ENCODE results near the gene TULP1. TPM values are rescaled to one million over a fixed set of nuclear protein-coding genes. Genes with fewer than 3 reads are reported as not detected.

The TULP1 gene
- total and polyA plus RNA-seq, 4 donors, result 0.89 to 2.0 (median 1.5) TPM

- Histone ChIP-seq H3K4me1 (ENCODE audit: control insufficient read depth, insufficient read depth, low read length) (peaks cover 37% of the 10 kb centered on the region), H3K27ac (ENCODE audit: low read depth, low read length) (no peak overlapping the region)
Observed at GRCh38 chr6:35487658-35488516, 24.8 kb downstream of the TULP1 start.

DNA sequence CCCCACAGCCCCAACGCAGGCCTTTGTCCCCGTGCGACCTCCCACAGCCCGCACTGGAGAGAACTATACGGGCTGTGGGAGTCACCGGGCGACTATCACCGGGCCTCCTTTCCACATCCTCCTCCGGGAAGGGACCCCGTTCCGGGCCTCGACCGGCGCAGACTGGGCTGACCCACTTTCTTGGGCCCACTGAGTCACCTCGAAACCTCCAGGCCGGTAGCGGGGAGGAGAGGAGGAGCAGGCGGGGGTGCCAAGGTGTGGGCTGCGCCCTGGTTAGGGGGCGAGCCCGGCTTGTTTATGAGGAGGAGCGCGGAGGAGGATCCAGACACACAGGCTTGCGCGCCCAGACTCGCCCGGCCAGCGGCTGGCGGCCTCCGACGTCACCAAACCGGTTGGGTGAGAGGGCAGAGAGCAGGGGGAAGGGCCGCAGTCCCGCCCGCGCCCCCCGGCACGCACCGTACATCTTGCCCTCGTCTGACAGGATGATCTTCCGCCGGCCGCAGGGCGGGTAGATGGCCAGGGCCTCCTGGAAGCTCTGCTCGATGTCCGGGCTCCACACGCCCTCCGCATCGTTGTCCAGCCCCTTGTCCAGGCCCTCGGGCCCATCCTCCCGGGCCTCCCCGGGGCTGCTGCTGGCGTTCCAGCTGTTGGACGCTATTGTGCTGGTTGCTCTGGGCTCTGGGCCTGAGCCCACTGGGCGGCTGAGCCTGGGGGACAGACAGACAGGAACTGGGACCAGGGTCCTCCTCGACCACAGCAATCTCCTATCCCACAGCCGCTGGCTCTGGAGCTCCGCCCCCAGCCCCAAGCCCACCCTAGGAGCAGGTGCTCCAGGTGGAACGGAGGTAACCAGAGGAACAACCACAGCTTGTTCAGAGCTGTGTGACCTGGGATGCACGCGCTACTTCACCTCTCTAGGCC lies 26.4 kb downstream of the TULP1 start:
- no peak overlapping the region for H3K27ac ChIP-seq (ENCODE audit: low read depth, low read length)
- H3K27me3 ChIP-seq (ENCODE audit: control insufficient read depth, insufficient read depth, low read length), result peaks cover 11% of the 10 kb centered on the region
- no peaks in the 10 kb centered on the region for H3K9me3 ChIP-seq (ENCODE audit: control insufficient read depth, insufficient read depth, low read length)
- peaks cover 20% of the 10 kb centered on the region for H3K36me3 ChIP-seq (ENCODE audit: control insufficient read depth, insufficient read depth, low read length)
- 58% methylated on average over 59 of the region's 61 CpGs for WGBS (ENCODE audit: insufficient coverage)
- H3K4me3 ChIP-seq (ENCODE audit: low read depth, low read length), result no peak overlapping the region
- DNase-seq (ENCODE audit: low read depth in 4 of 6, low spot score in 6 of 6), result no peak
- peaks cover 21% of the 10 kb centered on the region for H3K4me1 ChIP-seq (ENCODE audit: control insufficient read depth, insufficient read depth, low read length)

More at GRCh38 chr6:35487658-35488516, 24.8 kb downstream of the TULP1 start:
- Histone ChIP-seq H3K9me3 (ENCODE audit: control insufficient read depth, insufficient read depth, low read length) (no peaks in the 10 kb centered on the region), H3K36me3 (ENCODE audit: control insufficient read depth, insufficient read depth, low read length) (peaks cover 20% of the 10 kb centered on the region), H3K4me3 (ENCODE audit: low read depth, low read length) (no peak overlapping the region), H3K27me3 (ENCODE audit: control insufficient read depth, insufficient read depth, low read length) (peaks cover 11% of the 10 kb centered on the region)
- no peak for DNase-seq (ENCODE audit: low read depth in 4 of 6, low spot score in 6 of 6)
- WGBS (ENCODE audit: insufficient coverage), result 71% methylated on average over 9 of the region's 9 CpGs

- Histone ChIP-seq H3K4me1 (ENCODE audit: control insufficient read depth, insufficient read depth, low read length) (peaks cover 14% of the 10 kb centered on the region), H3K27me3 (ENCODE audit: control insufficient read depth, insufficient read depth, low read length) (peaks cover 11% of the 10 kb centered on the region), H3K27ac (ENCODE audit: low read depth, low read length) (no peak overlapping the region), H3K9me3 (ENCODE audit: control insufficient read depth, insufficient read depth, low read length) (no peaks in the 10 kb centered on the region), H3K4me3 (ENCODE audit: low read depth, low read length) (no peak overlapping the region), H3K36me3 (ENCODE audit: control insufficient read depth, insufficient read depth, low read length) (peaks cover 20% of the 10 kb centered on the region)
- DNase-seq (ENCODE audit: low read depth in 4 of 6, low spot score in 6 of 6), result no peak
- WGBS (ENCODE audit: insufficient coverage), result 71% methylated on average over 8 of the region's 11 CpGs
Observed at GRCh38 chr6:35485402-35485877, 27.3 kb downstream of the TULP1 start.

DNA sequence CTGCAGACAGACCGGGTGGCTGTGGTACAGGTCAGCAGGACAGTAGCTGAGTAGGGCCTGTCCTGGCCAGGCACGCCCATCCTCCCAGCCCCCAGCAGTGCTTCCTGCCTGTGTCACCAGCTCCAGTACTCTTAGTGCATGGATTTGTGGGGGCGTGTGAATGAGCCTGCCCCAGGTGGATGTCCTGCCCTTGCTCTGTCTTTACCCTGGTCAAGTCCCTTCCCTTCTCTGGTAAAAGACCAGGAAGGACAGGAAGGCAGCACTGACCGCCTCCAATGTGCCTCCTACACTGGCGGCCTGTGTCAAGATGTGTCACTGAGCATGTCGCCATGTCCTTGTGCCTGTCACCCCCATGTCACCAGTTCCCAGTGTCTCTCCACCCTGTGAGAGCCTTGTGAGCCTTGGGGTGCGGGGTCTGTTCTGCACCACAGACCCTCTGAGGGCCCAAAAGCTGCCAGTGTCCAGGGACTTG lies 27.7 kb downstream of the TULP1 start:
- Histone ChIP-seq H3K9me3 (ENCODE audit: control insufficient read depth, insufficient read depth, low read length) (no peaks in the 10 kb centered on the region), H3K4me3 (ENCODE audit: low read depth, low read length) (no peak overlapping the region), H3K27ac (ENCODE audit: low read depth, low read length) (no peak overlapping the region), H3K27me3 (ENCODE audit: control insufficient read depth, insufficient read depth, low read length) (peaks cover 11% of the 10 kb centered on the region), H3K36me3 (ENCODE audit: control insufficient read depth, insufficient read depth, low read length) (peaks cover 22% of the 10 kb centered on the region), H3K4me1 (ENCODE audit: control insufficient read depth, insufficient read depth, low read length) (peaks cover 9% of the 10 kb centered on the region)
- whole genome bisulfite sequencing (ENCODE audit: insufficient coverage), result 88% methylated on average over 7 of the region's 7 CpGs
- no peak for DNase-seq (ENCODE audit: low read depth in 4 of 6, low spot score in 6 of 6)

- DNase-seq (ENCODE audit: low read depth in 4 of 6, low spot score in 6 of 6), result no peak
- H3K27ac ChIP-seq (ENCODE audit: low read depth, low read length), result no peak overlapping the region
- peaks cover 31% of the 10 kb centered on the region for H3K36me3 ChIP-seq (ENCODE audit: control insufficient read depth, insufficient read depth, low read length)
- no peaks in the 10 kb centered on the region for H3K9me3 ChIP-seq (ENCODE audit: control insufficient read depth, insufficient read depth, low read length)
- peaks cover 11% of the 10 kb centered on the region for H3K27me3 ChIP-seq (ENCODE audit: control insufficient read depth, insufficient read depth, low read length)
- H3K4me1 ChIP-seq (ENCODE audit: control insufficient read depth, insufficient read depth, low read length), result peaks cover 6% of the 10 kb centered on the region
- no peak overlapping the region for H3K4me3 ChIP-seq (ENCODE audit: low read depth, low read length)
- 87% methylated on average over 6 of the region's 13 CpGs for WGBS (ENCODE audit: insufficient coverage)
Observed at GRCh38 chr6:35483893-35484645, 28.6 kb downstream of the TULP1 start.

GRCh38 chr6:35483490-35483889 lies 29.2 kb downstream of the TULP1 start:
- WGBS (ENCODE audit: insufficient coverage), result 82% methylated on average over 3 of the region's 3 CpGs
- Histone ChIP-seq H3K27me3 (ENCODE audit: control insufficient read depth, insufficient read depth, low read length) (peaks cover 11% of the 10 kb centered on the region), H3K4me3 (ENCODE audit: low read depth, low read length) (no peak overlapping the region), H3K4me1 (ENCODE audit: control insufficient read depth, insufficient read depth, low read length) (peaks cover 6% of the 10 kb centered on the region), H3K9me3 (ENCODE audit: control insufficient read depth, insufficient read depth, low read length) (no peaks in the 10 kb centered on the region), H3K36me3 (ENCODE audit: control insufficient read depth, insufficient read depth, low read length) (peaks cover 31% of the 10 kb centered on the region), H3K27ac (ENCODE audit: low read depth, low read length) (no peak overlapping the region)
- DNase-seq (ENCODE audit: low read depth in 4 of 6, low spot score in 6 of 6), result no peak

DNA sequence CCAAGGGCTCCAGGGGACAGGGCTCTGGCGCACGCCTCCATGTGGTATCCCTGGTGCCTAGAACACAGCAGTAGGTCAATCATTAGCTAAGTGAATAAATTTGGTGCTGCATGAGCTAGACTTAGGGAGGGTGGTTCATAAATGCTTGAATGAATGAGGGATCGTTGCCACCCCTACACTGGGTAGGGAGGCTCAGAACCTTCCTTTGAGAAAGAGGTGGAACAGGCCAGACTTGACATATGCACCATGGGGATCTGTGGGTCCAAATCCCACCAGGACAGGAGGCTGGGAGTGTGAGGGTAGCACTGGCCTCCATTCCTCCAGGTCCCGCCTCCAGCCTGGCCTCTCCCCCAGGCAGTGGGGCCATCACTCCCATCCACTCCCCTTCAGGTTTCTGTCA lies 29.6 kb downstream of the TULP1 start:
- Histone ChIP-seq H3K27me3 (ENCODE audit: control insufficient read depth, insufficient read depth, low read length) (peaks cover 11% of the 10 kb centered on the region), H3K36me3 (ENCODE audit: control insufficient read depth, insufficient read depth, low read length) (peaks cover 31% of the 10 kb centered on the region), H3K27ac (ENCODE audit: low read depth, low read length) (no peak overlapping the region), H3K4me3 (ENCODE audit: low read depth, low read length) (no peak overlapping the region), H3K9me3 (ENCODE audit: control insufficient read depth, insufficient read depth, low read length) (no peaks in the 10 kb centered on the region), H3K4me1 (ENCODE audit: control insufficient read depth, insufficient read depth, low read length) (peaks cover 6% of the 10 kb centered on the region)
- WGBS (ENCODE audit: insufficient coverage), result 100% methylated on average over 3 of the region's 4 CpGs
- no peak for DNase-seq (ENCODE audit: low read depth in 4 of 6, low spot score in 6 of 6)

- Histone ChIP-seq H3K27ac (ENCODE audit: low read depth, low read length) (no peak overlapping the region), H3K36me3 (ENCODE audit: control insufficient read depth, insufficient read depth, low read length) (peaks cover 27% of the 10 kb centered on the region)
- no peak for DNase-seq (ENCODE audit: low read depth in 4 of 6, low spot score in 6 of 6)
Observed at GRCh38 chr6:35481226-35481625, 31.5 kb downstream of the TULP1 start.

GRCh38 chr6:35480176-35480575 lies 32.5 kb downstream of the TULP1 start:
- WGBS (ENCODE audit: insufficient coverage), result 97% methylated on average over 9 of the region's 12 CpGs
- DNase-seq (ENCODE audit: low read depth in 4 of 6, low spot score in 6 of 6), result no peak
- Histone ChIP-seq H3K9me3 (ENCODE audit: control insufficient read depth, insufficient read depth, low read length) (no peaks in the 10 kb centered on the region), H3K27me3 (ENCODE audit: control insufficient read depth, insufficient read depth, low read length) (no peaks in the 10 kb centered on the region), H3K4me1 (ENCODE audit: control insufficient read depth, insufficient read depth, low read length) (peaks cover 3% of the 10 kb centered on the region), H3K36me3 (ENCODE audit: control insufficient read depth, insufficient read depth, low read length) (peaks cover 27% of the 10 kb centered on the region), H3K27ac (ENCODE audit: low read depth, low read length) (no peak overlapping the region), H3K4me3 (ENCODE audit: low read depth, low read length) (no peak overlapping the region)

More at GRCh38 chr6:35481226-35481625, 31.5 kb downstream of the TULP1 start:
- Histone ChIP-seq H3K4me3 (ENCODE audit: low read depth, low read length) (no peak overlapping the region), H3K27me3 (ENCODE audit: control insufficient read depth, insufficient read depth, low read length) (peaks cover 5% of the 10 kb centered on the region), H3K9me3 (ENCODE audit: control insufficient read depth, insufficient read depth, low read length) (no peaks in the 10 kb centered on the region), H3K4me1 (ENCODE audit: control insufficient read depth, insufficient read depth, low read length) (peaks cover 9% of the 10 kb centered on the region)
- 66% methylated on average over 6 of the region's 8 CpGs for WGBS (ENCODE audit: insufficient coverage)
